H1 (cell line): ENCODE measurements around the gene NDC80. TPM values are rescaled to one million over a fixed set of nuclear protein-coding genes. Genes with fewer than 3 reads are reported as not detected.

Experiments
- KDM1A ChIP-seq: fragments of 200-600, 300-600 bp; sonication (generic); IDR thresholded peaks from 2 replicates; pipeline ENCODE4 v1.7.1; 2016; ENCODE audit warnings: mild to moderate bottlenecking, low read length, borderline replicate concordance
- RNF2 ChIP-seq: fragments of 200-900, 300-1000 bp; sonication (generic); IDR thresholded peaks from 2 replicates; pipeline ENCODE4 v1.7.1; 2016; ENCODE audit warnings: borderline replicate concordance, low read depth, mild to moderate bottlenecking, antibody characterized with exemption, low read length; ENCODE audit not compliant: poor library complexity, severe bottlenecking; ENCODE audit errors: missing control alignments
- polyA plus RNA-seq, 7 experiments: library from polyadenylated mRNA; depleted of rRNA in 3 of 7; stranded (reverse) in 5 of 7; unstranded in 2 of 7; fragments of >200 nt in 5 of 7; fragments of 200-250 nt in 2 of 7; gene quantifications; 1 replicate in 5 of 7; 2 replicates in 1 of 7; 4 replicates in 1 of 7; pipeline versions ENCODE4 v1.2.1 to v1.2.3, GENCODE V29; 2011 to 2013; ENCODE audit warnings: missing spikeins in 2 of 7, mixed read lengths in 2 of 7
- total RNA-seq: library from RNA; stranded (reverse); fragmentation: NEBNext Ultra II Directional; extraction: Animal tissue kit (Norgen Biotek cat#: 25700); gene quantifications from 2 replicates; pipeline ENCODE4 v1.2.1, GENCODE V29; 2021
- TF ChIP-seq, protein P1 (sequence below): fragments of 300-600 bp; sonication (generic); IDR thresholded peaks from 2 replicates; pipeline ENCODE4 v1.7.1; 2012; ENCODE audit warnings: low read length, moderate library complexity, mild to moderate bottlenecking, inconsistent platforms; ENCODE audit not compliant: insufficient replicate concordance

The NDC80 gene
- total and polyA plus RNA-seq, 2 of the 8 experiments (the other 6 are each of a cell fraction or from before 2014, with no cell fraction given): 11.0 to 45.0 TPM

DNA sequence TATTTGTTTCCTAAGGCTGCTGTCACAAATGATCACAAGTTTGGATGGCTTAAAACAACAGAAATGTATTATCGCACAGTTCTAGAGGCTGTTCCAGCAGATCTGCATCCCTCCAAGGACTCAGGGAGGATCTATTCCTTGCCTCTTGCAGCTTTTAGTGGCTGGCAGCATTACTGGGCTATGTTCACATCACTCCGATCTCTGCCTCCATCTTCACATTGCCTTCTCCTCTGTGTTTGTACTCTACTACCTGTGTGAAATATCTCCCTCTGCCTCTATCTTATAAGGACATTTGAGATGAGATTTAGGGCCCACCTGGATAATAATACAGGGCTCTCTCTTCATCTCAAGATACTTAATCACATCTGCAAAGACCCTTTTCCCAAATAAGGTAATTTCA is 18.9 kb downstream of the NDC80 start (continued):
- TF ChIP-seq, protein P1, sequence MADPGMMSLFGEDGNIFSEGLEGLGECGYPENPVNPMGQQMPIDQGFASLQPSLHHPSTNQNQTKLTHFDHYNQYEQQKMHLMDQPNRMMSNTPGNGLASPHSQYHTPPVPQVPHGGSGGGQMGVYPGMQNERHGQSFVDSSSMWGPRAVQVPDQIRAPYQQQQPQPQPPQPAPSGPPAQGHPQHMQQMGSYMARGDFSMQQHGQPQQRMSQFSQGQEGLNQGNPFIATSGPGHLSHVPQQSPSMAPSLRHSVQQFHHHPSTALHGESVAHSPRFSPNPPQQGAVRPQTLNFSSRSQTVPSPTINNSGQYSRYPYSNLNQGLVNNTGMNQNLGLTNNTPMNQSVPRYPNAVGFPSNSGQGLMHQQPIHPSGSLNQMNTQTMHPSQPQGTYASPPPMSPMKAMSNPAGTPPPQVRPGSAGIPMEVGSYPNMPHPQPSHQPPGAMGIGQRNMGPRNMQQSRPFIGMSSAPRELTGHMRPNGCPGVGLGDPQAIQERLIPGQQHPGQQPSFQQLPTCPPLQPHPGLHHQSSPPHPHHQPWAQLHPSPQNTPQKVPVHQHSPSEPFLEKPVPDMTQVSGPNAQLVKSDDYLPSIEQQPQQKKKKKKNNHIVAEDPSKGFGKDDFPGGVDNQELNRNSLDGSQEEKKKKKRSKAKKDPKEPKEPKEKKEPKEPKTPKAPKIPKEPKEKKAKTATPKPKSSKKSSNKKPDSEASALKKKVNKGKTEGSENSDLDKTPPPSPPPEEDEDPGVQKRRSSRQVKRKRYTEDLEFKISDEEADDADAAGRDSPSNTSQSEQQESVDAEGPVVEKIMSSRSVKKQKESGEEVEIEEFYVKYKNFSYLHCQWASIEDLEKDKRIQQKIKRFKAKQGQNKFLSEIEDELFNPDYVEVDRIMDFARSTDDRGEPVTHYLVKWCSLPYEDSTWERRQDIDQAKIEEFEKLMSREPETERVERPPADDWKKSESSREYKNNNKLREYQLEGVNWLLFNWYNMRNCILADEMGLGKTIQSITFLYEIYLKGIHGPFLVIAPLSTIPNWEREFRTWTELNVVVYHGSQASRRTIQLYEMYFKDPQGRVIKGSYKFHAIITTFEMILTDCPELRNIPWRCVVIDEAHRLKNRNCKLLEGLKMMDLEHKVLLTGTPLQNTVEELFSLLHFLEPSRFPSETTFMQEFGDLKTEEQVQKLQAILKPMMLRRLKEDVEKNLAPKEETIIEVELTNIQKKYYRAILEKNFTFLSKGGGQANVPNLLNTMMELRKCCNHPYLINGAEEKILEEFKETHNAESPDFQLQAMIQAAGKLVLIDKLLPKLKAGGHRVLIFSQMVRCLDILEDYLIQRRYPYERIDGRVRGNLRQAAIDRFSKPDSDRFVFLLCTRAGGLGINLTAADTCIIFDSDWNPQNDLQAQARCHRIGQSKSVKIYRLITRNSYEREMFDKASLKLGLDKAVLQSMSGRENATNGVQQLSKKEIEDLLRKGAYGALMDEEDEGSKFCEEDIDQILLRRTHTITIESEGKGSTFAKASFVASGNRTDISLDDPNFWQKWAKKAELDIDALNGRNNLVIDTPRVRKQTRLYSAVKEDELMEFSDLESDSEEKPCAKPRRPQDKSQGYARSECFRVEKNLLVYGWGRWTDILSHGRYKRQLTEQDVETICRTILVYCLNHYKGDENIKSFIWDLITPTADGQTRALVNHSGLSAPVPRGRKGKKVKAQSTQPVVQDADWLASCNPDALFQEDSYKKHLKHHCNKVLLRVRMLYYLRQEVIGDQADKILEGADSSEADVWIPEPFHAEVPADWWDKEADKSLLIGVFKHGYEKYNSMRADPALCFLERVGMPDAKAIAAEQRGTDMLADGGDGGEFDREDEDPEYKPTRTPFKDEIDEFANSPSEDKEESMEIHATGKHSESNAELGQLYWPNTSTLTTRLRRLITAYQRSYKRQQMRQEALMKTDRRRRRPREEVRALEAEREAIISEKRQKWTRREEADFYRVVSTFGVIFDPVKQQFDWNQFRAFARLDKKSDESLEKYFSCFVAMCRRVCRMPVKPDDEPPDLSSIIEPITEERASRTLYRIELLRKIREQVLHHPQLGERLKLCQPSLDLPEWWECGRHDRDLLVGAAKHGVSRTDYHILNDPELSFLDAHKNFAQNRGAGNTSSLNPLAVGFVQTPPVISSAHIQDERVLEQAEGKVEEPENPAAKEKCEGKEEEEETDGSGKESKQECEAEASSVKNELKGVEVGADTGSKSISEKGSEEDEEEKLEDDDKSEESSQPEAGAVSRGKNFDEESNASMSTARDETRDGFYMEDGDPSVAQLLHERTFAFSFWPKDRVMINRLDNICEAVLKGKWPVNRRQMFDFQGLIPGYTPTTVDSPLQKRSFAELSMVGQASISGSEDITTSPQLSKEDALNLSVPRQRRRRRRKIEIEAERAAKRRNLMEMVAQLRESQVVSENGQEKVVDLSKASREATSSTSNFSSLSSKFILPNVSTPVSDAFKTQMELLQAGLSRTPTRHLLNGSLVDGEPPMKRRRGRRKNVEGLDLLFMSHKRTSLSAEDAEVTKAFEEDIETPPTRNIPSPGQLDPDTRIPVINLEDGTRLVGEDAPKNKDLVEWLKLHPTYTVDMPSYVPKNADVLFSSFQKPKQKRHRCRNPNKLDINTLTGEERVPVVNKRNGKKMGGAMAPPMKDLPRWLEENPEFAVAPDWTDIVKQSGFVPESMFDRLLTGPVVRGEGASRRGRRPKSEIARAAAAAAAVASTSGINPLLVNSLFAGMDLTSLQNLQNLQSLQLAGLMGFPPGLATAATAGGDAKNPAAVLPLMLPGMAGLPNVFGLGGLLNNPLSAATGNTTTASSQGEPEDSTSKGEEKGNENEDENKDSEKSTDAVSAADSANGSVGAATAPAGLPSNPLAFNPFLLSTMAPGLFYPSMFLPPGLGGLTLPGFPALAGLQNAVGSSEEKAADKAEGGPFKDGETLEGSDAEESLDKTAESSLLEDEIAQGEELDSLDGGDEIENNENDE: no peak
- no peak for TF ChIP-seq KDM1A
- TF ChIP-seq RNF2: no peak
